GM19328 (cell line): Measurements from ENCODE around the gene TMPRSS3.

Experiments
- ATAC-seq: cut with Tn5 transposase; IDR thresholded peaks from one replicate; pipeline ENCODE4 v1.9.1; 2021; ENCODE audit warnings: mild to moderate bottlenecking, moderate library complexity; ENCODE audit not compliant: unreplicated experiment

The TMPRSS3 gene

GRCh38 chr21:42395905-42396651, at the start of gene TMPRSS3:
TMPRSS3 (minus strand) TSS chr21:42396052; CDS start chr21:42395417, 635 bp downstream.
- ATAC-seq, result no peak

GRCh38 chr21:42445311-42445710, 49.5 kb upstream of the TMPRSS3 start:
- ATAC-seq, result no peak

GRCh38 chr21:42444745-42445059, 48.9 kb upstream of the TMPRSS3 start:
- no peak for ATAC-seq

GRCh38 chr21:42443876-42444744, 48.3 kb upstream of the TMPRSS3 start:
- no peak for ATAC-seq

- no peak for ATAC-seq
Observed at GRCh38 chr21:42443181-42443785, 47.4 kb upstream of the TMPRSS3 start.

- no peak for ATAC-seq
Observed at GRCh38 chr21:42441963-42442362, 46.1 kb upstream of the TMPRSS3 start.

GRCh38 chr21:42440187-42440792, 44.4 kb upstream of the TMPRSS3 start:
- no peak for ATAC-seq

GRCh38 chr21:42439284-42440186, 43.7 kb upstream of the TMPRSS3 start:
- no peak for ATAC-seq

GRCh38 chr21:42438316-42439205, 42.7 kb upstream of the TMPRSS3 start:
- no peak for ATAC-seq

GRCh38 chr21:42437786-42438185, 41.9 kb upstream of the TMPRSS3 start:
- ATAC-seq, result no peak

GRCh38 chr21:42436914-42437313, 41.1 kb upstream of the TMPRSS3 start:
- ATAC-seq, result no peak

- ATAC-seq, result no peak
Observed at GRCh38 chr21:42435833-42436232, 40.0 kb upstream of the TMPRSS3 start.

GRCh38 chr21:42435401-42435800, 39.5 kb upstream of the TMPRSS3 start:
- ATAC-seq, result no peak

GRCh38 chr21:42434884-42435283, 39.0 kb upstream of the TMPRSS3 start:
- ATAC-seq, result no peak

- ATAC-seq, result no peak
Observed at GRCh38 chr21:42433946-42434551, 38.2 kb upstream of the TMPRSS3 start.

GRCh38 chr21:42432695-42433094, 36.8 kb upstream of the TMPRSS3 start:
- no peak for ATAC-seq

- ATAC-seq, result no peak
Observed at GRCh38 chr21:42431196-42431595, 35.3 kb upstream of the TMPRSS3 start.

GRCh38 chr21:42430521-42430920, 34.7 kb upstream of the TMPRSS3 start:
- ATAC-seq, result no peak

- ATAC-seq, result no peak
Observed at GRCh38 chr21:42429856-42430255, 34.0 kb upstream of the TMPRSS3 start.
